Calu3 (cell line): ENCODE measurements around the gene MAB21L1. TPM values are rescaled to one million over a fixed set of nuclear protein-coding genes. Genes with fewer than 3 reads are reported as not detected.

Experiments
- BruUV-seq: library from RNA; stranded (reverse); fragments of 400-500 nt; replicated peaks from 2 replicates; lab custom pipeline; 2021; lab: Mats Ljungman, UMichigan
- CTCF ChIA-PET: fragments of 300-600 bp; sonication (Branson Sonifier 250); formaldehyde crosslinking; loops from one replicate; lab custom pipeline; 2022; ENCODE audit warnings: antibody characterized with exemption; lab: Charles Lee
- DNase-seq: peaks from one replicate; pipeline ENCODE4 v3.0.0; 2022
- H3K27ac Mint-ChIP-seq: one replicate; pipeline ENCODE4 v1.8.0; 2022; ENCODE audit warnings: mixed read lengths; ENCODE audit not compliant: unreplicated experiment
- H3K27me3 Mint-ChIP-seq: one replicate; pipeline ENCODE4 v1.8.0; 2022; ENCODE audit warnings: mixed read lengths; ENCODE audit not compliant: unreplicated experiment
- H3K36me3 Mint-ChIP-seq: one replicate; pipeline ENCODE4 v1.8.0; 2022; ENCODE audit warnings: mild to moderate bottlenecking, moderate library complexity, mixed read lengths; ENCODE audit not compliant: insufficient read depth, unreplicated experiment
- H3K4me1 Mint-ChIP-seq: one replicate; pipeline ENCODE4 v1.8.0; 2022; ENCODE audit warnings: mild to moderate bottlenecking, low read depth, mixed read lengths; ENCODE audit not compliant: unreplicated experiment
- H3K4me3 Mint-ChIP-seq: one replicate; pipeline ENCODE4 v1.8.0; 2022; ENCODE audit warnings: mild to moderate bottlenecking, low read depth, moderate library complexity, mixed read lengths; ENCODE audit not compliant: unreplicated experiment
- H3K9me3 Mint-ChIP-seq: one replicate; pipeline ENCODE4 v1.8.0; 2022; ENCODE audit warnings: low read depth, mixed read lengths; ENCODE audit not compliant: unreplicated experiment
- CTCF ChIP-seq: fragments of 200-600 bp; IDR thresholded peaks from one replicate; pipeline ENCODE4 v1.8.0; 2022; ENCODE audit warnings: antibody characterized with exemption; ENCODE audit not compliant: unreplicated experiment
- intact Hi-C: fragments of 100-400 bp; cut with micrococcal nuclease; formaldehyde crosslinking; loops from one replicate; pipeline ENCODE4 v1.10.0; 2022; ENCODE audit not compliant: unreplicated experiment
- total RNA-seq: library from RNA; stranded (reverse); gene quantifications from 2 replicates; pipeline ENCODE4 v1.2.3, GENCODE V29; 2022

MAB21L1 gene
- total RNA-seq, 1 experiment from 2014 or later = not detected

- H3K4me1 Mint-ChIP-seq = no peaks in the 10 kb centered on the region
- no peak overlapping the region for H3K27ac Mint-ChIP-seq
- no TSS peak for BruUV-seq
- no peak for TF ChIP-seq CTCF
- H3K4me3 Mint-ChIP-seq = no peak overlapping the region
- H3K27me3 Mint-ChIP-seq = no peaks in the 10 kb centered on the region
- intact Hi-C loops = no loop called here
- CTCF ChIA-PET = interaction anchor here (0.6 kb wide), 1 partner anchor 43 kb away, joined by 3 read pairs; no protein-coding TSS in a partner anchor
- no peaks in the 10 kb centered on the region for H3K9me3 Mint-ChIP-seq
- DNase-seq = no peak
- H3K36me3 Mint-ChIP-seq = no peaks in the 10 kb centered on the region
Observed at GRCh38 chr13:35498231-35498630, 21.7 kb upstream of the MAB21L1 start.

GRCh38 chr13:35496761-35497386 lies 20.4 kb upstream of the MAB21L1 start:
- BruUV-seq = no TSS peak
- no peaks in the 10 kb centered on the region for H3K27me3 Mint-ChIP-seq
- no peak for DNase-seq
- intact Hi-C loops = no loop called here
- no peaks in the 10 kb centered on the region for H3K36me3 Mint-ChIP-seq
- no peak overlapping the region for H3K27ac Mint-ChIP-seq
- H3K9me3 Mint-ChIP-seq = no peaks in the 10 kb centered on the region
- no peak for TF ChIP-seq CTCF
- H3K4me1 Mint-ChIP-seq = no peaks in the 10 kb centered on the region
- CTCF ChIA-PET = no interaction called here
- no peak overlapping the region for H3K4me3 Mint-ChIP-seq

- H3K27ac Mint-ChIP-seq = no peak overlapping the region
- no peak for TF ChIP-seq CTCF
- BruUV-seq = no TSS peak
- H3K9me3 Mint-ChIP-seq = no peaks in the 10 kb centered on the region
- H3K36me3 Mint-ChIP-seq = no peaks in the 10 kb centered on the region
- CTCF ChIA-PET = no interaction called here
- no peak for DNase-seq
- no peak overlapping the region for H3K4me3 Mint-ChIP-seq
- H3K4me1 Mint-ChIP-seq = no peaks in the 10 kb centered on the region
- H3K27me3 Mint-ChIP-seq = no peaks in the 10 kb centered on the region
- intact Hi-C loops = no loop called here
Observed at GRCh38 chr13:35496006-35496405, 19.5 kb upstream of the MAB21L1 start.

- Mint-ChIP-seq H3K4me3 (no peak overlapping the region), H3K27ac (no peak overlapping the region), H3K9me3 (no peaks in the 10 kb centered on the region), H3K4me1 (no peaks in the 10 kb centered on the region), H3K36me3 (no peaks in the 10 kb centered on the region), H3K27me3 (no peaks in the 10 kb centered on the region)
- intact Hi-C loops = no loop called here
- no peak for DNase-seq
- TF ChIP-seq CTCF = no peak
- BruUV-seq = no TSS peak
- CTCF ChIA-PET = no interaction called here
Observed at GRCh38 chr13:35489050-35489449, 12.6 kb upstream of the MAB21L1 start.
